GM21390 (cell line): ENCODE data around the gene MARS1.
"Not testable (repeated sequence)": the region's sequence is repeated elsewhere in the genome, so short reads cannot be mapped to it uniquely, and the experiment has no call there.

Source experiments
- ATAC-seq: cut with Tn5 transposase; IDR thresholded peaks from one replicate; pipeline ENCODE4 v1.9.1; 2021; ENCODE audit not compliant: unreplicated experiment

MARS1 gene

GRCh38 chr12:57547288-57548012, 59.6 kb downstream of the MARS1 start:
- ATAC-seq, result no peak

- no peak for ATAC-seq
These were observed 60.1 kb downstream of the MARS1 start for GRCh38 chr12:57548013-57548315.

GRCh38 chr12:57548488-57548887, 60.6 kb downstream of the MARS1 start:
- ATAC-seq, result no peak

- ATAC-seq, result no peak
These were observed 61.5 kb downstream of the MARS1 start for GRCh38 chr12:57549203-57549908.

- no peak for ATAC-seq
These were observed 62.2 kb downstream of the MARS1 start, which contains the start of gene KIF5A for GRCh38 chr12:57549909-57550640. Gene KIF5A (plus strand): TSS chr12:57550044. CDS start chr12:57550272, 228 bp downstream.

- ATAC-seq, result no peak
These were observed 63.0 kb downstream of the MARS1 start for GRCh38 chr12:57550641-57551549.

GRCh38 chr12:57551637-57552305, 63.9 kb downstream of the MARS1 start:
- no peak for ATAC-seq

GRCh38 chr12:57552306-57552651, 64.4 kb downstream of the MARS1 start:
- no peak for ATAC-seq

- ATAC-seq, result no peak
These were observed 65.0 kb downstream of the MARS1 start for GRCh38 chr12:57552835-57553313.

- ATAC-seq, result no peak
These were observed 65.7 kb downstream of the MARS1 start for GRCh38 chr12:57553343-57554202.

GRCh38 chr12:57554453-57554852, 66.6 kb downstream of the MARS1 start:
- no peak for ATAC-seq

- ATAC-seq, result no peak
These were observed 67.0 kb downstream of the MARS1 start for GRCh38 chr12:57554897-57555296.

- no peak for ATAC-seq
These were observed 71.0 kb downstream of the MARS1 start for GRCh38 chr12:57558864-57559263.

GRCh38 chr12:57560516-57560915, 72.6 kb downstream of the MARS1 start:
- no peak for ATAC-seq

GRCh38 chr12:57561117-57561516, 73.2 kb downstream of the MARS1 start:
- not testable (repeated sequence) for ATAC-seq

- no peak for ATAC-seq
These were observed 75.5 kb downstream of the MARS1 start for GRCh38 chr12:57563358-57563757.

- no peak for ATAC-seq
These were observed 76.4 kb downstream of the MARS1 start for GRCh38 chr12:57564178-57564740.
